PC-9 (cell line): ENCODE data around the gene ATG16L1. TPM values are rescaled to one million over a fixed set of nuclear protein-coding genes. Genes with fewer than 3 reads are reported as not detected.

Source experiments
- BruUV-seq: library from RNA; stranded (reverse); fragments of 400-500 nt; replicated peaks from 2 replicates; lab custom pipeline; 2021; lab: Mats Ljungman, UMichigan
- CTCF ChIA-PET: fragments of 300-600 bp; sonication (Branson Sonifier 250); formaldehyde crosslinking; loops from one replicate; lab custom pipeline; 2022; ENCODE audit warnings: antibody characterized with exemption; lab: Charles Lee
- POLR2A ChIA-PET: fragments of 300-600 bp; sonication (Branson Sonifier 250); formaldehyde crosslinking; loops from one replicate; lab custom pipeline; 2022; ENCODE audit warnings: antibody characterized with exemption; ENCODE audit not compliant: unreplicated experiment; lab: Charles Lee
- DNase-seq, 2 experiments: peaks; one replicate each; pipeline versions ENCODE4 v3.0.0 to v3.0.0-alpha.2; 2015 to 2022; ENCODE audit warnings: mixed read lengths in 1 of 2
- H2AFZ ChIP-seq: fragments of 200-600 bp; sonication (generic); 2 replicates; pipeline ENCODE4 v1.8.1; 2017; ENCODE audit warnings: antibody characterized with exemption
- H3F3A ChIP-seq: fragments of 200-600 bp; sonication (generic); 2 replicates; pipeline ENCODE4 v1.8.1; 2017; ENCODE audit warnings: antibody characterized with exemption, mild to moderate bottlenecking, low read depth; ENCODE audit not compliant: insufficient read depth
- H3K27ac ChIP-seq: fragments of 200-600 bp; sonication (generic); 2 replicates; pipeline ENCODE4 v1.6.1; 2016; ENCODE audit warnings: mixed run types
- H3K27me3 ChIP-seq: fragments of 200-600 bp; sonication (generic); 2 replicates; pipeline ENCODE4 v1.6.1; 2016; ENCODE audit warnings: low read depth, mixed run types; ENCODE audit not compliant: insufficient read depth
- H3K36me3 ChIP-seq: fragments of 200-600 bp; sonication (generic); 2 replicates; pipeline ENCODE4 v1.6.1; 2016; ENCODE audit warnings: low read depth, mixed run types
- H3K4me1 ChIP-seq: fragments of 200-600 bp; sonication (generic); replicated peaks from 2 replicates; pipeline ENCODE4 v1.6.1; 2016; ENCODE audit warnings: mixed run types; ENCODE audit not compliant: insufficient read depth
- H3K4me2 ChIP-seq: fragments of 200-600 bp; sonication (generic); 2 replicates; pipeline ENCODE4 v1.6.1; 2017; ENCODE audit warnings: mixed run types
- H3K4me3 ChIP-seq: fragments of 200-600 bp; sonication (generic); 2 replicates; pipeline ENCODE4 v1.6.1; 2016; ENCODE audit warnings: mixed run types
- H3K79me2 ChIP-seq: fragments of 200-600 bp; sonication (generic); 2 replicates; pipeline ENCODE4 v1.6.1; 2017; ENCODE audit warnings: low read depth, mixed run types
- H3K9me2 ChIP-seq: fragments of 200-600 bp; sonication (generic); 2 replicates; pipeline ENCODE4 v1.8.1; 2017; ENCODE audit warnings: mild to moderate bottlenecking; ENCODE audit not compliant: insufficient read depth
- H3K9me3 ChIP-seq: fragments of 200-600 bp; sonication (generic); 2 replicates; pipeline ENCODE4 v1.8.1; 2016; ENCODE audit warnings: low read depth; ENCODE audit not compliant: insufficient read depth
- H4K20me1 ChIP-seq: fragments of 200-600 bp; sonication (generic); 2 replicates; pipeline ENCODE4 v1.8.1; 2017; ENCODE audit not compliant: insufficient read depth
- EZH2 ChIP-seq: fragments of 200-600 bp; sonication (generic); IDR thresholded peaks from 2 replicates; pipeline ENCODE4 v1.8.0; 2017; ENCODE audit warnings: antibody characterized with exemption, low read depth
- intact Hi-C: fragments of 100-400 bp; cut with micrococcal nuclease; formaldehyde crosslinking; loops from one replicate; pipeline ENCODE4 v1.10.0; 2022; ENCODE audit not compliant: unreplicated experiment
- total RNA-seq: library from RNA; stranded (reverse); gene quantifications from 2 replicates; pipeline ENCODE4 v1.2.3, GENCODE V29; 2021
- TF ChIP-seq, protein P1 (sequence below): fragments of 200-600 bp; sonication (generic); conservative IDR thresholded peaks from 2 replicates; pipeline ENCODE4 v1.6.1; 2017; ENCODE audit warnings: mixed run types, antibody characterized with exemption, mild to moderate bottlenecking, moderate library complexity

ATG16L1 gene
- total RNA-seq, 1 experiment from 2014 or later = 55.7 TPM

DNA sequence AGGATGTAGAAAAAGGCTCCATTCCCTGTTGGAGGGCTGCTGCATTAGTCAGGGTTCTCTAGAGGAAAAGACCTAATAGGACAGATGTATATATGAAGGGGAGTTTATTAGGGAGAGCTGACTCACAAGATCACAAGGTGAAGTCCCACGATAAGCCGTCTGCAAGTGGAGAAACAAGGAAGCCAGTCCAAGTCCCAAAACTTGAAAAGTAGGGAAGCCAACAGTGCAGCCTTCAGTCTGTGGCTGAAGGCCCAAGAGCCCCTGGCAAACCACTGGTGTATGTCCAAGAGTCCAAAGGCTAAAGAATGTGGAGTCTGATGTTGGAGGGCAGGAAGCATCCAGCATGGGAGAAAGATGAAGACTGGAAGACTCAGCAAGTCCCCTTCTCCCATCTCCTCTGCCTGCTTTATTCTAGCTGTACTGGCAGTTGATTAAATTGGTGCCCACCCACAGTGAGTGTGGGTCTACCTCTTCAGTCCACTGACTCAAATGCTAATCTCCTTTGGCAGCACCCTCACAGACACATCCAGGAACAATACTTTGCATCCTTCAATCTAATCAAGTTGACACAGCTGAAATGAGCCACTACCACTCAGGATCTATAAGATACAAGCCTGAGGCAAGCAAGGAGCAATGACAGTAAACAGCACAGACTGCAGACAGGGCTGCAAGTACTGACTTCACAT, 30.0 kb upstream of the ATG16L1 start:
- no peak for TF ChIP-seq EZH2
- TF ChIP-seq, protein P1, sequence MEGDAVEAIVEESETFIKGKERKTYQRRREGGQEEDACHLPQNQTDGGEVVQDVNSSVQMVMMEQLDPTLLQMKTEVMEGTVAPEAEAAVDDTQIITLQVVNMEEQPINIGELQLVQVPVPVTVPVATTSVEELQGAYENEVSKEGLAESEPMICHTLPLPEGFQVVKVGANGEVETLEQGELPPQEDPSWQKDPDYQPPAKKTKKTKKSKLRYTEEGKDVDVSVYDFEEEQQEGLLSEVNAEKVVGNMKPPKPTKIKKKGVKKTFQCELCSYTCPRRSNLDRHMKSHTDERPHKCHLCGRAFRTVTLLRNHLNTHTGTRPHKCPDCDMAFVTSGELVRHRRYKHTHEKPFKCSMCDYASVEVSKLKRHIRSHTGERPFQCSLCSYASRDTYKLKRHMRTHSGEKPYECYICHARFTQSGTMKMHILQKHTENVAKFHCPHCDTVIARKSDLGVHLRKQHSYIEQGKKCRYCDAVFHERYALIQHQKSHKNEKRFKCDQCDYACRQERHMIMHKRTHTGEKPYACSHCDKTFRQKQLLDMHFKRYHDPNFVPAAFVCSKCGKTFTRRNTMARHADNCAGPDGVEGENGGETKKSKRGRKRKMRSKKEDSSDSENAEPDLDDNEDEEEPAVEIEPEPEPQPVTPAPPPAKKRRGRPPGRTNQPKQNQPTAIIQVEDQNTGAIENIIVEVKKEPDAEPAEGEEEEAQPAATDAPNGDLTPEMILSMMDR = no peak
- Histone ChIP-seq H3K4me3 (no peak overlapping the region), H3K79me2 (no peaks in the 10 kb centered on the region), H3F3A (no peaks in the 10 kb centered on the region; the same call in 1 of the 2 replicates), H3K27ac (no peak overlapping the region), H4K20me1 (no peaks in the 10 kb centered on the region), H3K9me3 (no peaks in the 10 kb centered on the region), H3K9me2 (no peaks in the 10 kb centered on the region), H3K4me2 (no peak overlapping the region), H3K27me3 (no peaks in the 10 kb centered on the region), H2AFZ (no peak overlapping the region), H3K36me3 (no peaks in the 10 kb centered on the region), H3K4me1 (no peaks in the 10 kb centered on the region)
- intact Hi-C loops = no loop called here
- POLR2A ChIA-PET = no interaction called here
- BruUV-seq = no TSS peak
- DNase-seq = peak in 1 of 2 experiments; percentile 25
- CTCF ChIA-PET = no interaction called here

DNA sequence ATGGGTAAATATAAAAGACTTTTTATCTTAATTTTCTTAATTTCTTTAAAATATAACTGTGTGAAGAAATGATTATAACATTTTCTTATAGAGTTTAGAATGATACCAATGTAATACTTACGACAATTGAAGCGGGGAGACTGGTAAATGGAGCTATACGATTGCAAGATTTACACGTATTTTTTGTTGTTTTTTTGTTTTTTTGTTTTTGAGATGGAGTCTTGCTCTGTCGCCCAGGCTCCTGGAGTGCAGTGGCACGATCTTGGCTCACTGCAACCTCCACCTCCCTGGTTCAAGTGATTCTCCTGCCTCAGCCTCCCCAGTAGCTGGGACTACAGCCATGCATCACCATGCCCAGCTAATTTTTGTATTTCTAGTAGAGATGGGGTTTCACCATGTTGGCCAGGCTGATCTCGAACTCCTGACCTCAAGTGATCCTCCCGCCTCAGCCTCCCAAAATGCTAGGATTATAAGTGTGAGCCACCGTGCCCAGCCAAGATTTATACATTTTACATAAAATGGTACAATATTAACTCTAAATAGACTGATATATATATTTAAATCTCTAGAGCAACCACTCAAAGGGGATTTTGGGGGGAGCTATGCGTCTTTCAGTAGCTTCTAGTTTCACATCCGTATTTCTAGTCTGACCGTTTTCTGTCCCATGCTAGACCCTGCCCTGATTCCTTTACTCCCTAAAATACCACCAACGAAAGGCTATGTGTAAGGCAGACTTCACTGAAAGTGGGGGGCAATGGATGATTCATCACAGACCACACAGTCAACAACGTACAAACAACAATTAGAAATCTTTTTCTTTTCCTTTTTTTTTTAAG, 28.2 kb upstream of the ATG16L1 start:
- H3K9me3 ChIP-seq = no peaks in the 10 kb centered on the region
- BruUV-seq = no TSS peak
- DNase-seq = no peak
- H3K4me1 ChIP-seq = no peaks in the 10 kb centered on the region
- POLR2A ChIA-PET = no interaction called here
- H4K20me1 ChIP-seq = no peaks in the 10 kb centered on the region
- H3K4me2 ChIP-seq = no peak overlapping the region
- no peaks in the 10 kb centered on the region; the same call in 1 of the 2 replicates for H3F3A ChIP-seq
- no peak for TF ChIP-seq EZH2
- TF ChIP-seq, protein P1 = no peak
- intact Hi-C loops = no loop called here
- CTCF ChIA-PET = interaction anchor here (0.6 kb wide), 1 partner anchor 197 kb away, joined by 5 read pairs; no protein-coding TSS in a partner anchor
- H3K9me2 ChIP-seq = no peaks in the 10 kb centered on the region
- no peak overlapping the region for H3K27ac ChIP-seq
- H3K4me3 ChIP-seq = no peak overlapping the region
- H2AFZ ChIP-seq = no peak overlapping the region
- no peaks in the 10 kb centered on the region for H3K79me2 ChIP-seq
- H3K36me3 ChIP-seq = no peaks in the 10 kb centered on the region
- H3K27me3 ChIP-seq = no peaks in the 10 kb centered on the region

DNA sequence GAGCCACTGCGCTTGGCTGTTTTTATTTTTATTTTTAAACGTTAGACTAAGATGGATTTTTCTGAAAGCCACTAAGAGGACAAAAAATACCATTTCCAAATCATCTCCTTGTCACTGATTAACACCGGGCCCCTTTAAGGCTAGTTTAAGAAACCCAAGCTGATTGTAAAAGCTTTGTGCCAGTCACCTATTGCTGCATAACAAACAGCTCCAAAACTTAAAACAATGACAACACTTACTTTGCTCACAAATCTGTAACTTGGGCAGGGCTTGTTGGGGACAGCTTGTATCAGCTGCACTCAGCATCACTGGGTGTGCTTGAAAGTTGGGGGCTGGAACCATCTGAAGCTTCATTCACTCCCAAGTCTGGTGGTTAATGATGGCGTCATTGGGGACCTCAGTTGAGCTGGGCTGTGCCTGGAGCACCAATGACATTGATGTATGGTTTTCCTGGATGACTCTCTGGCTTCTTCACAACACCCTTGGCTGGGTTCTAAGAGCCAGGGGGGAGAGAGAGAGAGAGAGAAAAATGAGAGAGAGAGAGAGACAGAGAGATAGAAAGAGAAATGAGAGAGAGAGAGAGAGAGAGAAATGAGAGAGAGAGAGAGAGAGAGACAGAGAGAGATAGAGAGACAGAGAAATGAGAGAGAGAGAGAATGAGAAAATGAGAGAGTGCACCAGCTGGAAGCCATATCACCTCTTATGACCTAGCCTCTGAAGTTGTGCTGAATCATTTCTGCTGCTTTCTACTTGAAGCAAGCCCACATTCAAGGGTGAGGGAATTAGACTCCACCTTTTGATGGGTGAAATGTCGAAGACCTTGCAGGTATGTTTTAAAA, 26.0 kb upstream of the ATG16L1 start:
- BruUV-seq = no TSS peak
- no peak overlapping the region for H3K4me2 ChIP-seq
- no peaks in the 10 kb centered on the region for H3K9me2 ChIP-seq
- H3K27ac ChIP-seq = no peak overlapping the region
- H3K9me3 ChIP-seq = no peaks in the 10 kb centered on the region
- H3K27me3 ChIP-seq = no peaks in the 10 kb centered on the region
- no peaks in the 10 kb centered on the region for H3K79me2 ChIP-seq
- ChIA-PET CTCF (no interaction called here), POLR2A (interaction anchor here (0.5 kb wide), 1 partner anchor 192 kb away, joined by 3 read pairs; no protein-coding TSS in a partner anchor)
- no peaks in the 10 kb centered on the region for H4K20me1 ChIP-seq
- H3K4me3 ChIP-seq = no peak overlapping the region
- H3K36me3 ChIP-seq = no peaks in the 10 kb centered on the region
- H3F3A ChIP-seq = no peaks in the 10 kb centered on the region; the same call in 1 of the 2 replicates
- TF ChIP-seq, protein P1 = no peak
- TF ChIP-seq EZH2 = no peak
- intact Hi-C loops = no loop called here
- no peak overlapping the region for H2AFZ ChIP-seq
- no peaks in the 10 kb centered on the region for H3K4me1 ChIP-seq
- DNase-seq = peak in 1 of 2 experiments; percentile 23
